MV-4-11 (cell line): Measurements from ENCODE around the gene RGS6.

Experiments
- DNase-seq: peaks from one replicate; lab custom pipeline; 2025; lab: John Stamatoyannopoulos, UW

The RGS6 gene

DNA sequence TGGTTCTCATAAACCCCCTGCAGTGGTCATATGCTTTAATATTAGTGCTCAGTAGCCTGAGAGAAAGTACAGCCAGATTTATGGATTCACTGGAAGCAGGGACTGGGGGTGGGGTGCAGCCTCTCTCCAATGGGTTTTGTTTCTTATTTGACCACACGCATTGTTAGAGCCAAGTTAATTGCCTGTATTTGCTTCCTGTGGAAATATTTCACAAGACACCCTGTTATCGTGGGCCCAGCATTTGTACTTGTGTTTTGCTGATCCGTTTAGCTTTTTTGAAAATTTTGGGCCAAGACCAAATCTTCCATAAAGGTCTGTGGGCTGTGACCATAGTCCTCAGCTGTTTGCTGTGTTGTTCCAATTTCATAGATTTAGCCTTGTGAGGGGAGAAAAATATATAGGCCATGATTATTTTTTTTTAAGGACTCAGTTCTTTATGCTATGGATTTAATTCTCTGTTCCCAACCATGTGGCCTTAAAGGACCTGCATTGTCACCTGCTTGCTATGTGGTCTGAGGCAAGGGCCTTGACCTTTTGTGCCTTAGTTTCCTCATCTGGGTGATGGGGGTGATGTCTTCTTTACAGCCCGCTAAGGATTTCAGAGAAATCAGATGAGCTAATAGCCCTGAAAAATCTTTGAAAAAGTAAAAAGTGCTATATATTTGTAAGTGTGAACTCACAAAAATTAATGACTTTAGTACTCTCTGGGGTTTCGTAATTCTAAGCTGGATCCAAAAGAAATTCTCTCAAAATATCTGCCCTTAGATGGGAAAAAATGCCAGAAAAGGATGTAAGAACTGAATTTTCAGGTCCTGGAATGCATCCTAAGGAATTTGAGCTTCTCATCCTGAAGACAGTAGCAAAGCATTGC, 591.4 kb downstream of the RGS6 start:
- DNase-seq = peak; percentile 16

DNA sequence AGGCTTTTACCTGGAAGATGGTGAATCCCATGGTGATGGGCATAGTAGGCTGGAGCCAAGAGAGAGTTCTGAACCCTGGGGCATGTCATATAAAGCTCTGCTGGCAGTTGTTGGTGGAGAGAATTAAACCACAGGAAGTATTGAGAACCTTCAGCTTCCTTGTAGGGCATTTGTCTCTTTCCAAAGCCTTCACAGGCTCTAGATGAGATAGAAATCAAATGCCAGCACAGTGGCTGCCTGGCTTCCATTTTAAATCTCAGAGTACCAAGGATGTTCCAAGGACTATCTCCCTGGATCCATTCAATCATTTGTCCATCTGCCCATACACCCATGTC, 592.0 kb downstream of the RGS6 start:
- DNase-seq = no peak

DNA sequence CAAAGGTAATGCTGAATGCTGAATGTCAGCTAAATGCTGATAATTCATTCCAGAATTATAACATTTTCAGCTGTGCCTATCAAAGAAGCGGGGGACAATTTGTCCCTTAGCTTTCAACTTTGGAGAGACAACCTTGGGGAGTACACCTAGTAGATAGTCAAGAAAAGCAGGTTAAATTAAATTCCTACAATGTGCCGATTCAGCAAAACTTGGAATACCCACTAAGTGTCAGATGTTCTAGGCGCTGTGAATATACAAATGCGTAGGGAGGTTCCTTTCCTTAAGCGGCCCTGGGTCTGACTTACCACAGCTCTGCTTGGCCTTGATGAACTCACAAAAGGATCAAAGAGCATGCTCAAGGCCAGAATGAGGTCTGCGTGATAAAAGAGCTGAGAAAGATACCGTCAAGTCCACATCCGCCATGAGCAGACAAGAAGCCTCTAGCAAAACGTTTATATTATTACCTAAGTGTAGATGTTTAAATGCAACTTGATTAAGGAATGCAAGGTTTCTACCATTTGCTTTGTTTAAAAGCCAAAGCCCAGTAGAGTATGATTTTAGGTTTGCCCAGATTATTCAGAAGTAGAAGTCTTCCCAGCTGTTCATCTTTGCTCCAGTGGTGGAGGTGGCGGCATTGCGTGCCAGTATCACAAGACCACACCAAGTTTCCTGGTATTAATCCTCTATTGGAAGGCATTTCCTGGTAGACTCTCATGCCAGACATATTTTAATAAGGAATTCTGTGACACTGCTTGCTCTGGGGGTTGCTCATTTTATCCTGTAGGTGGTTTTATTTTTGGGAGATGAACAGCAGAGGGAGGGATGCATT, 593.1 kb downstream of the RGS6 start:
- DNase-seq = no peak

DNA sequence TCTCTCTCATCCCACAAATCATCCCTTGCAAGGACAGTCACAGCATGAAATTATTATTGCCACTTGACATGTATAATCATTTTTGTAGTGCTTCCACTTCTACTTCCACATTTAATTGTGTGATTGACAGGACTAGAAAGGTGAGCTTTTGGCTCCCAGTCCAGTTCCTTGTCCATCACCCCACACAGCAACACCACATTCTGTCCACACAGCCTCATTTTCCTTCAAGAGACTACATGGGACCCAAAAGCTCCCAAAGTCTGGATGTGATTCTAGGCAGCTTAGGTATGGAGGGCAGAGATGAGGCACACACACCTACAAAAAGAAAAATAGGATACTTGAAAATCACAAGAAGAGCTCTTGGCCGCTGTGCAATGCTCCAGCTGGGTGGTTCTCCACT, 595.4 kb downstream of the RGS6 start:
- no peak for DNase-seq

DNA sequence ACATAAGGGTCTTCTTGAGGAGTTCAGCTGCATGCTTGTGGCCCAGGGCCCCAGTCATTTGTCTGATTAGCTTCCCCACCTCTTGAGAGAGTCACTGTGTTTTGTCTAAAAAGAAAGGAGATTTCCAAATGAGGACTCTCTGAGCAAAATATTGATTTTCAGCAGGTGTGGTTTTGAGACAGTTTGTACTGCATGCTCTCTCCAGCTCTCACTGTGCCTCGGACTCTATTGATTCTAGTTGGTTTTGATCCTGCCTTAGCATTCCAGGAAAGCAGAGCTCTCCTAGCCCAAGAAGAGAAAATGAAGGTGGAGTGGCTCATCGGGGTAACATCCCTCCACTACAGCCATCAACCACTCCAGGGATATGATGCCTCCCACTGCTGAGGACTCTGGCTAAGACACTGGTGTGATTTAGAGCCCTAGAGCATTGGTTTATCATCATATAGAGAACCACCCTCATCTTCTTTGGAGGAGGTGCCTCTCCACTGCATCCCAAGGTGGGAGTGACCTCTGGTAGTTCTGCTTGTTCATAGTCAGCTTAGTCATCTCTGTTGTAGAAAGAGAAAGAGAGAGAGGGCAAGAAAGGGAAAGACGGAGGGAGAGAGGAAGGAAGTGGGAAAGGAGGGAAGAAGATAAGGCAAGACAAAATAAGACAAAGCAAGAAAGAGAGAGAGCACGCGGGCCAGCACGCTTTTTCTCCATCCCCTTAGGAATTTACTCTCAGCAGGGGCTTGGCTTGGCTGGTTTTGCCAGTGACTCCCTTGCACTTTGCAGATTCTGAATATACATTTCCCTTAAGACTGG, 596.0 kb downstream of the RGS6 start:
- peak; percentile 14 for DNase-seq

DNA sequence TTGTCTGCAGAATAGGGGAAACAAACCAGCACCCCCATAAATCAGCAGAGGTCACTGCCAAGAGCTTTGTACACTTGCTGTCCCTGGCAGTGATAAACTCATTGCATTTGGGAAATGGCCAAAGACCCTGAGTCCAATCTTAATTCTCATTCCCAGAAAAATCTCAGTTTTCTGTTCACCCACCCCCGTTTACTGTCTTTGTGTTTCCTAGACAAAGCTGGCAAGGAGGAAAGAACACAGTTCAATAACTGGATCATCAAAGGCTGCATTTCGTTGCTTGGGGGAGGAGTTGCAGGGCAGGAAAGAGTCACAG, 596.6 kb downstream of the RGS6 start:
- no peak for DNase-seq

GRCh38 chr14:72532686-72533454, 600.6 kb downstream of the RGS6 start:
- DNase-seq = no peak

DNA sequence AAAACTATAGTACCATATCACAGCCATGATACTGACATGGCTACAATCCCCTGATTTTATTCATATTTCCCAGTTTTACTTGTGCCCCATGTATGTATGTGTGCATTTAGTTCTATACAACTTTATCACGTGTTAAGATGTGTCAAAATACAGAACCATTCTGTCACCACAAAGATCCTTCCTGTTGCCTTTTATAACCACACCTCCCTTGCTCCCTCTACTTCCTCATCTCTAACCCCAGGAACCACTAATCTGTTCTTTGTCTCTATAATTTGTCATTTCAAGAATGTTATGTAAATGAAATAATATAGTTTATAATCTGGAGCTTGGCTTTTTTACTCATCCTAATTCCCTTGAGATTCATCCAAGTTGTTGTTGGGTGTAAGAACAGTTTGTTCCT, 603.3 kb downstream of the RGS6 start:
- peak; percentile 95 for DNase-seq

DNA sequence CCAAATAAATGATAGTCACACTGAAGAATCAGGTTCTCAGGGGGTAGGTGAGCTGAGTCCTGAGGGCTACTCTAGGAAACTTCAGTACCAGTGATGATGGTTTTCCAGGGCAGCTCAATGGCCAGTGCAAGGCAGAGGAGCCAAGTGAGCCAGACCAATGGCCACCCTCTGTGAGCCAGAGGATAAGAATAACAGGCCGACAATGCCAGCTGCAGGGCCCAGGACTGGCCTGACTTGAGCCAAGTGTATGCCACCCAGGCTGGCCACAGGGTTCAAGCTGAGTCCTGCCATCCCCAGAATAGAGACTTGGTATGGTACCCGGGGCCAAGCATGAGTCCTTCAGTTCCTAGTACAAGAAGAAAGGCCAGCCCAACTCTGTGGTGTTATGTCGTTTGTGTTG, 606.2 kb downstream of the RGS6 start:
- DNase-seq = no peak

- DNase-seq = peak; percentile 62
These were observed 607.6 kb downstream of the RGS6 start for GRCh38 chr14:72539661-72540315.

GRCh38 chr14:72540836-72541235, 608.6 kb downstream of the RGS6 start:
- no peak for DNase-seq

GRCh38 chr14:72541546-72541945, 609.3 kb downstream of the RGS6 start:
- no peak for DNase-seq

GRCh38 chr14:72543341-72543740, 611.1 kb downstream of the RGS6 start:
- peak; percentile 58 for DNase-seq

DNA sequence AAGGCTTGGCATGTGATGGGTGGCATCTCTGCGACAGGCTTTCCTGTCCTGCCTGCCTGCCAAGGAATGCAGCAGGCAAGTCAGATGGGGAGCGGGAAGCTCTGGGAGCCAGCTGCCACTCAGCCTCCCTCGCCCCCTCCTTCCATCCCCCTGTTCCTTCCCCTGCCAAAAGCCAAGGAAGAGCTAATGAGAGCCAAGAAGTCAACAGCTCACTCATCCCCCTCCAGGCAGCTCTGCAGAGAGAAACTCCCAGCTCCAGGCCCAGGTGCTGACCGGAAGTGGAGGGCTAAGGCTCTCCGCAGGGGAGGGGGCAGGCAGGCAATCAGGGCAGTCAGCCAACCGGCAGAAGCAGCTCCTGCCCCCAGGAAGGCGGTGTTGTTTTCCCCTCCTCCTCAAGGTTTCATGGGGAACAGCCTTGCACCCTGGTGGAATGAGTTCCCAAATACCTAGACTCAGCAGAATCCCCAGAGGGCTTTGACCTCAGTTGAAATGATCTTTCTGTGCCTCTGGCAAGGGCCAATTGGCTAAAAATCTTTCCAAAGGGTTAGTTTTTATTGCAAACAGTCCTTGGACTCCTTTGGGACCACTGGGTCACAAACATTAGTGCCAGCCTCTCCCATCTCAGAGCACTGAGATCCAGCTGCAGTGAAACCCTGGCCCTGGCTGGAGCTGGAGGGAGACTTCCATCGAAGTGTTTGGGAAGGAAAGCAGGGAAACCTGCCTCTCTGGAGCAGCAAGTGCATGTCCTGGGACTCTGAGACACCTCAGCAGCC, 612.6 kb downstream of the RGS6 start:
- DNase-seq = no peak

DNA sequence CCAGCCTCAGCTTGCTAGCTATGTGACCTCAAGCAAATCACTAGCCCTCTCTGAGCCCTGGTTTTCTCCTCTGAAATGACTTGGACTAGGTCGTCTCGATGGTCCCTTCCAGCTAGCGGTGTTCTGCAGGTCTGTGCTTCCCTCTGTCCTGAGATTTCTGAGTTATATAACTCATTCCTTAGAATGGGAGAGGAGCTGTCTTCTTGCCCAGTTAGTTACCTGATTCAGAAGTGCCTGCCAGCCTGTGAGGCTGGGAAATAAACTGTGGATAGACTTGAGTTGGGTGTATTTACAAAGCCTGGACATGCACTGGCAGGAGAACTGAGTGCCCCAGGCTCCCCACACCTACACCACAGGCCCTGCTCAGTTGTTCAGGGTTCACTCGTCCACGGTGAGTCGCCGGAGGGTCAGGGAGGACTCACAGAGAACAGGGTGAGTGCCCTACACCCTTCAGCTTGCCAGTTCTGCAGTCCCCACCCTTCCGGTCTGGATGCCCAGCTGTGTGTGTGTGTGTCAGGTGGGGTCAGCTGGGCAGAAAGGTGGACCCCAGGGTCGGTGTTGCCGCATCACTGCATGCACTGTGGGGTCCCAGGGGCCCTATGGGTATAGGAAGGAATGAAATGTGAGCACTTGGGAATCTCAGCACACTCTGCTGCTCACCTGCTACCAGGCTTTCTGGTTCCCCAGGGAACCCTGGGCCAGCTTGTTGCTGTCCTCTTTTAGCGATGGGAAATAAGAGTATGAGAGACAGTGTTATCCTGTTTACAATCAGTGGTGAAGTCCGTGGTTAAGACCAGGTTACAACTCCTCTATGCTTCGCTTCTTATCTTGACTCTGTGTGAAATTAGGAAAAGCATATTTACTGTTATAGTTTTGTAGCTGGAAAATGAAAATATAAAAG, 613.4 kb downstream of the RGS6 start:
- DNase-seq = no peak

GRCh38 chr14:72546344-72547016, 614.3 kb downstream of the RGS6 start:
- no peak for DNase-seq

- no peak for DNase-seq
These were observed 615.8 kb downstream of the RGS6 start for GRCh38 chr14:72547999-72548398.

- peak; percentile 61 for DNase-seq
These were observed 616.8 kb downstream of the RGS6 start for GRCh38 chr14:72549026-72549425.

DNA sequence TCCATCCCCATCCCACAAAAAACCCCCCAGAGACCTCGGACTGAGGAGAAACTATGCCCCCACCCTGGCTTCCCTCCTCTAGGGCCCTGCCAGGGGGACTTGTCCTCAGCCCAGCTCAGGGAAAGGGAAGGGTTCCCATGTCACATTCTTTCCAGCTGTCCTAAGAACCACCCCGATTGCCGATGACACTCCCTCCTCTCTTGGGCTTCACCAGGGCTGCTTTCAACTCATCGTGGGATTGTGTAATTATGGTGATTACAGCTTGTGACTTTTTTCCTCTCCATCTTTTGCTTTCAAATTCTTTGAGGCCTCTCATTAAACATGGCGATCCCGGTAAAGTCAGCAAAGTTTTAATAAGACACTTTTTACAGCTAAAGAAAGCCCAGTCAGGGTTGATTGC, 617.6 kb downstream of the RGS6 start:
- peak; percentile 40 for DNase-seq
